ENCODE measurements around the gene VAMP8. TPM values are rescaled to one million over a fixed set of nuclear protein-coding genes. Genes with fewer than 3 reads are reported as not detected.

Gene VAMP8
- total and polyA plus RNA-seq, 2 donors (not counting 3 experiments of a cell fraction or from before 2014, with no cell fraction given), result 39.0 to 68.7 TPM

- H3K4me1 ChIP-seq (ENCODE audit: control insufficient read depth, extremely low read depth, insufficient read depth, low read length), result peaks cover 17% of the 10 kb centered on the region
- TF ChIP-seq EZH2 (IDR thresholded peaks at IDR 0.05; ENCODE audit: borderline replicate concordance, low read depth, low read length, severe bottlenecking), result no peak
- TF ChIP-seq CTCF (IDR thresholded peaks at IDR 0.05; ENCODE audit: extremely low read depth in 1 of 2, insufficient read depth in 1 of 2, low read depth in 1 of 2, low read length in 2 of 2), result no peak
- TF ChIP-seq, protein P1, sequence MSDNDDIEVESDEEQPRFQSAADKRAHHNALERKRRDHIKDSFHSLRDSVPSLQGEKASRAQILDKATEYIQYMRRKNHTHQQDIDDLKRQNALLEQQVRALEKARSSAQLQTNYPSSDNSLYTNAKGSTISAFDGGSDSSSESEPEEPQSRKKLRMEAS (IDR thresholded peaks at IDR 0.05; ENCODE audit: insufficient read depth, insufficient read length), result no peak
- TF ChIP-seq JUN (IDR thresholded peaks at IDR 0.05; ENCODE audit: borderline replicate concordance, insufficient read depth, insufficient read length, low read depth), result no peak
- no peak for TF ChIP-seq GATA2 (IDR thresholded peaks at IDR 0.05; ENCODE audit: insufficient read depth, insufficient read length, low read depth, low read length)
- TF ChIP-seq MYC (IDR thresholded peaks at IDR 0.05; ENCODE audit: low read depth, low read length), result no peak
- no peak for TF ChIP-seq POLR2A (IDR thresholded peaks at IDR 0.05; ENCODE audit: low read depth, low read length)
- TF ChIP-seq FOS (IDR thresholded peaks at IDR 0.05; ENCODE audit: borderline replicate concordance, insufficient read depth, low read length), result no peak
- TF ChIP-seq POLR2AphosphoS5 (IDR thresholded peaks at IDR 0.05; ENCODE audit: insufficient read depth, low read depth, low read length), result no peak
- H3K4me2 ChIP-seq (ENCODE audit: insufficient read depth, low read length), result no peak overlapping the region
- ChIA-PET POLR2A (interaction anchor here (0.8 kb wide), 1 partner anchor 12 kb away, joined by 3 read pairs; no protein-coding TSS in a partner anchor), CTCF (interaction anchor here (0.7 to 2.3 kb wide), 2 partner anchors 9 to 12 kb away, joined by 3 to 8 read pairs; no protein-coding TSS in a partner anchor)
- H2AFZ ChIP-seq (ENCODE audit: low read depth, low read length), result no peak overlapping the region
- BruUV-seq (replicated peaks), result no TSS peak
- FAIRE-seq (no peak), DNase-seq (ENCODE audit: low read depth, low spot score) (no peak)
- no peaks in the 10 kb centered on the region for H4K20me1 ChIP-seq (replicated peaks; ENCODE audit: control insufficient read depth, extremely low read depth, insufficient read depth, low read length)
- no peak overlapping the region for H3K27ac ChIP-seq (ENCODE audit: insufficient read depth, low read depth, low read length)
- H3K79me2 ChIP-seq (ENCODE audit: control insufficient read depth, insufficient read depth, low read length), result peaks cover 19% of the 10 kb centered on the region
- H3K36me3 ChIP-seq (ENCODE audit: control insufficient read depth in 2 of 2, extremely low read depth in 1 of 2, insufficient read depth in 2 of 2, low read length in 2 of 2), result peaks cover 0 to 29% of the 10 kb centered on the region in 2 experiments
- no peaks in the 10 kb centered on the region for H3K27me3 ChIP-seq (ENCODE audit: control insufficient read depth in 2 of 2, insufficient read depth in 2 of 2, low read length in 2 of 2)
- no peak overlapping the region for H3K9ac ChIP-seq (replicated peaks; ENCODE audit: extremely low read depth, insufficient read depth, low read length)
- dilution Hi-C loops (cut with MboI; ENCODE audit: extremely low pct_ligation_motif_present, low sequenced_read_pairs) (no loop called here), intact Hi-C loops (cut with micrococcal nuclease) (loop anchor here (5.0 kb wide), 1 partner anchor 177 kb away; no protein-coding TSS in a partner anchor)
- no peaks in the 10 kb centered on the region for H3K9me1 ChIP-seq (replicated peaks; ENCODE audit: control insufficient read depth, extremely low read depth, insufficient read depth, low read length)
- no peak overlapping the region for H3K4me3 ChIP-seq (replicated peaks in 1 of 3; ENCODE audit: insufficient read depth in 1 of 3, low read depth in 1 of 3, low read length in 3 of 3)
- H3K9me3 ChIP-seq (replicated peaks; ENCODE audit: control insufficient read depth, insufficient read depth, low read length), result no peaks in the 10 kb centered on the region
Observed at GRCh38 chr2:85599468-85600234, 22.3 kb downstream of the VAMP8 start.

Measured in endothelial cell of umbilical vein (primary cell).